CD4-positive, alpha-beta memory T cell (primary cell): Measurements from ENCODE around the gene ASGR2. TPM values are rescaled to one million over a fixed set of nuclear protein-coding genes. Genes with fewer than 3 reads are reported as not detected.

ENCODE experiments used
- CTCF ChIA-PET: fragments of 350-600 bp; sonication (Branson Sonifier 250); formaldehyde crosslinking; loops from one replicate; lab custom pipeline; 2021; ENCODE audit warnings: inconsistent platforms; ENCODE audit not compliant: partially characterized antibody; lab: Charles Lee
- POLR2A ChIA-PET: fragments of 350-600 bp; sonication (Branson Sonifier 250); formaldehyde crosslinking; loops from one replicate; lab custom pipeline; 2021; ENCODE audit not compliant: partially characterized antibody; lab: Charles Lee
- DNase-seq, 5 donors: peaks; one replicate each; pipeline versions ENCODE4 v3.0.0 to v3.0.0-alpha.2; 2020 to 2022; ENCODE audit warnings: mixed read lengths in 1 of 5
- H3K27ac ChIP-seq: one replicate; pipeline ENCODE4 v1.7.0; 2013; ENCODE audit warnings: low read depth, low read length
- H3K27me3 ChIP-seq: 2 replicates; pipeline ENCODE4 v1.7.0; 2013; ENCODE audit warnings: mild to moderate bottlenecking, low read length, moderate library complexity; ENCODE audit not compliant: insufficient read depth
- H3K36me3 ChIP-seq: 2 replicates; pipeline ENCODE4 v1.7.0; 2013; ENCODE audit warnings: mild to moderate bottlenecking, low read length, moderate library complexity; ENCODE audit not compliant: insufficient read depth
- H3K4me1 ChIP-seq: 2 replicates; pipeline ENCODE4 v1.7.0; 2013; ENCODE audit warnings: mild to moderate bottlenecking, low read length, moderate library complexity; ENCODE audit not compliant: insufficient read depth
- H3K4me3 ChIP-seq, 2 donors: one replicate each; pipeline ENCODE4 v1.7.0; 2013; ENCODE audit warnings: low read length in 2 of 2, mild to moderate bottlenecking in 1 of 2
- H3K9me3 ChIP-seq, 2 donors: one replicate each; pipeline ENCODE4 v1.7.0; 2013; ENCODE audit warnings: low read length in 2 of 2, control low read depth in 1 of 2; ENCODE audit not compliant: control insufficient read depth in 1 of 2
- H3K27ac Mint-ChIP-seq, 7 donors: one replicate each; pipeline ENCODE4 v1.8.0; 2020 to 2021; ENCODE audit warnings: mixed read lengths in 7 of 7, mild to moderate bottlenecking in 6 of 7, inconsistent platforms in 3 of 7, moderate library complexity in 3 of 7
- H3K27me3 Mint-ChIP-seq, 2 donors: one replicate each; pipeline ENCODE4 v1.8.0; 2020 to 2021; ENCODE audit warnings: mixed read lengths in 2 of 2
- H3K36me3 Mint-ChIP-seq, 2 donors: one replicate each; pipeline ENCODE4 v1.8.0; 2020 to 2021; ENCODE audit warnings: mixed read lengths in 2 of 2, inconsistent platforms in 1 of 2, mild to moderate bottlenecking in 1 of 2
- H3K4me1 Mint-ChIP-seq, 4 donors: one replicate each; pipeline ENCODE4 v1.8.0; 2020 to 2021; ENCODE audit warnings: mixed read lengths in 4 of 4, mild to moderate bottlenecking in 1 of 4
- H3K4me3 Mint-ChIP-seq, 8 donors: one replicate each; pipeline ENCODE4 v1.8.0; 2020 to 2021; ENCODE audit warnings: mixed read lengths in 8 of 8, mild to moderate bottlenecking in 7 of 8, moderate library complexity in 6 of 8, inconsistent platforms in 3 of 8
- H3K9me3 Mint-ChIP-seq, 8 donors: one replicate each; pipeline ENCODE4 v1.8.0; 2020 to 2021; ENCODE audit warnings: mixed read lengths in 8 of 8, mild to moderate bottlenecking in 5 of 8, inconsistent platforms in 3 of 8, moderate library complexity in 1 of 8
- intact Hi-C: fragments of 100-400 bp; cut with micrococcal nuclease; formaldehyde crosslinking; loops from one replicate; pipeline ENCODE4 v1.15.1; 2023
- polyA plus RNA-seq, 2 donors: library from polyadenylated mRNA; unstranded; fragments of 300-500 nt; fragmentation: Illumina TruSeq; gene quantifications; one replicate each; pipeline ENCODE4 v1.2.3, GENCODE V29; 2021
- total RNA-seq, 2 experiments: library from RNA; stranded (reverse); gene quantifications; one replicate each; pipeline ENCODE4 v1.2.3, GENCODE V29; 2021

Gene ASGR2
- total and polyA plus RNA-seq, 4 experiments from 2014 or later = not detected

DNA sequence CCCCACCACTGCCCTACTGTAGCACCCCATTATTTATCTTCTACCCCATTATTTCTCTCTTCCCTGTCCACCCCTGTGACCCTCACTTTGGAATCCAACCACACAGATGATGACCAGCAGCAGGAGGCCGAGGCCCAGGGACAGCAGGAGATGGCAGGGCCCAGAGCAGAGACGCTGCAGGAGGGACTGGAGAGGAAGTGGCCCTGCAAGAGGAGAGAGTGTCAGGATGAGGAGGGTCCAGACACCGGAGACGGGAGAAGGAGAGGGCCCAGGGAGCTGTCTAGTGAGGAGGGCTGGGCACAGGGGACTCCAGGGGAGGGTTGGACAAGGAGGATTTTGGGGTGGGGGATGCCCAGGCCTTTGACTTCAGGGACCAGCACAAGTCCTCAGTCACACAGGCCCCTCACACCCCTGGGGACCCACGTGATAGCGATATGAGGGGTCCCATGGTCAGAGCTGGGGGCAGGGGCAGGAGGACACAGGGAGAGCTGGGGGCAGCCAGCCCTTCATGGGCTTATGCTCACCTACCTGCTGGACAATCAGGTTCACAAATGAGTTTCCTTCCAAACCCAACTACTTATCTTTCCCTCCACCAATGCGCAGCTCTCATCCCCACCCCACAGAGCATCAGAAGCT lies 36.6 kb downstream of the ASGR2 start:
- Histone ChIP-seq H3K4me3 (no peak overlapping the region), H3K9me3 (no peaks in the 10 kb centered on the region), H3K36me3 (no peaks in the 10 kb centered on the region), H3K4me1 (peaks cover 17% of the 10 kb centered on the region), H3K27me3 (no peaks in the 10 kb centered on the region), H3K27ac (no peak overlapping the region)
- Mint-ChIP-seq H3K4me3 (no peak overlapping the region), H3K27ac (no peak overlapping the region), H3K9me3 (no peaks in the 10 kb centered on the region), H3K4me1 (peaks cover 15 to 31% (median 26%) of the 10 kb centered on the region in 4 donors), H3K36me3 (no peaks in the 10 kb centered on the region), H3K27me3 (no peaks in the 10 kb centered on the region)
- POLR2A ChIA-PET = no interaction called here
- intact Hi-C loops = no loop called here
- peak in 1 of 5 donors; percentile 25 for DNase-seq
- CTCF ChIA-PET = no interaction called here

DNA sequence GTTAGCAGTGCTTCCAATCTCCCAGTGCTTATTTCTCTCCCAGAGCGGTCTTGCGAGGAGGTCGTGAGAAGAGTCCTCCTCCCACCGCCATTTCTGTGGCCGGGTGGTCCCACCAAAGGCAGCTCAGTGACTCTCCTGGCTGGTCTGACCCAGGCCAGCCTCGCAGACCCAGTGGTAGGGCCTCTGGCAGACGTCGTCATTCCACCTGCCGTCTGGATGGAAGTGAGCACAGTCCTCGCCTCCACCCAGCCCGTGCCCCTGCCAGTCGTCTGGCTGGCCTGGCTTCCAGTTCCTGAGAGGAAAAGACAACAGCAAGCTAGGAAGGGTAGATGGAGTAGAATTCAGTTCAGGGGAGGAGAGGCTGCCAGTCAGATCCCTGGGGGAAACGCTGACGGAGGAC lies 39.7 kb downstream of the ASGR2 start:
- H3K4me3 ChIP-seq = no peak overlapping the region
- no peaks in the 10 kb centered on the region for H3K9me3 ChIP-seq
- peaks cover 0 to 3% (median 0%) of the 10 kb centered on the region in 8 donors for H3K9me3 Mint-ChIP-seq
- H3K36me3 ChIP-seq = no peaks in the 10 kb centered on the region
- no peaks in the 10 kb centered on the region for H3K27me3 ChIP-seq
- H3K27ac ChIP-seq = no peak overlapping the region
- no peak for DNase-seq
- no peaks in the 10 kb centered on the region for H3K27me3 Mint-ChIP-seq
- ChIA-PET POLR2A (no interaction called here), CTCF (interaction anchor here (0.5 to 1.6 kb wide), 3 partner anchors 23 to 92 kb away, joined by 3 to 5 read pairs (median 3); no protein-coding TSS in a partner anchor)
- no peaks in the 10 kb centered on the region for H3K4me1 ChIP-seq
- H3K4me3 Mint-ChIP-seq = no peak overlapping the region
- H3K4me1 Mint-ChIP-seq = peaks cover 0 to 5% (median 5%) of the 10 kb centered on the region in 4 donors
- intact Hi-C loops = no loop called here
- no peaks in the 10 kb centered on the region for H3K36me3 Mint-ChIP-seq
- no peak overlapping the region for H3K27ac Mint-ChIP-seq

DNA sequence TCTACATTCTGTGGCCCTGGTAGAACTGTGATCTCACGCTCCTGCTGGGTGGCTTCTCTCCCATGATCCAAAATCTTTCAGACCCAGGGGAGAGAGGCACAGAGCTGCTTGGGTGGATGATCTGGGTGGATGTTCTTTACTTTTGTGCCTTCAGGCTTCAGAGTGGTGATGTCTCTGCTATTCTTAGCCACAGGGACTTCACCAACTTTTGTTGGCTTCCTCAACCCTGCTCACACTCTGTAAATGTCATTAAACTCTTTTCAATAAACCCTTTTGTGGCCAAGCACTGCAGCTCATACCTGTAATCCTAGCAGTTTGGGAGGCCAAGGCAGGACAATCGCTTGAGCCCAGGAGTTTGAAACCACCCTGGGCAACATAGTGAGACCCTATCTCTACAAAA lies 42.2 kb downstream of the ASGR2 start:
- H3K4me3 ChIP-seq = no peak overlapping the region
- intact Hi-C loops = no loop called here
- H3K27ac Mint-ChIP-seq = peak overlapping the region in 1 of 7 donors; percentile 70
- POLR2A ChIA-PET = no interaction called here
- no peaks in the 10 kb centered on the region for H3K27me3 Mint-ChIP-seq
- no peaks in the 10 kb centered on the region for H3K4me1 Mint-ChIP-seq
- H3K36me3 ChIP-seq = no peaks in the 10 kb centered on the region
- CTCF ChIA-PET = interaction anchor here (0.5 to 0.9 kb wide), 2 partner anchors 50 to 64 kb away, joined by 3 read pairs; no protein-coding TSS in a partner anchor
- H3K9me3 ChIP-seq = peaks cover 0 to 9% of the 10 kb centered on the region in 2 donors
- H3K4me1 ChIP-seq = no peaks in the 10 kb centered on the region
- peaks cover 0 to 10% of the 10 kb centered on the region in 2 donors for H3K36me3 Mint-ChIP-seq
- H3K27me3 ChIP-seq = no peaks in the 10 kb centered on the region
- no peak for DNase-seq
- H3K9me3 Mint-ChIP-seq = peaks cover 0 to 19% (median 15%) of the 10 kb centered on the region in 8 donors
- H3K27ac ChIP-seq = no peak overlapping the region
- H3K4me3 Mint-ChIP-seq = no peak overlapping the region

DNA sequence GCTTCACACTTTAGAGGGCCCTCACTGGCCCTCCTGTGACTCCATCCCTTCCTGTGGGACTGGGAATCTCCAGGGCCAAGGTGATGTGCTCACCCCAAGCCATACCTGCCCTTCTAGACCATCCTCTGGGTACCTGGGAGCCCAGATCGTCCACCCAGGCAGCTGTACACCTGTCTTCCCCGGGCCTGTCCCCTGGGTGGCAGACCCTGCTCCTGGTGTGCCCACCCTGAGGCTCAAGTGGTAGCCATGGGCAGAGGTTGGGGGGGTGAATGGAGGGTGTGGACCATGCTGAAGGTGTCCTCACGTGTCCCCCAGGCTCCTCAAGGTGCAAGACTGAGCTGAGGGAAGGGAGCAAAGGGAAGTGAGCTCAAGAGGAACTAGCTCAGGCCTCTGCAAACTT lies 43.9 kb downstream of the ASGR2 start:
- POLR2A ChIA-PET = interaction anchor here (1.2 kb wide), 1 partner anchor 25 kb away, joined by 3 read pairs; no protein-coding TSS in a partner anchor
- CTCF ChIA-PET = no interaction called here
- no peak overlapping the region for H3K27ac Mint-ChIP-seq
- H3K27me3 ChIP-seq = no peaks in the 10 kb centered on the region
- peaks cover 0 to 24% (median 19%) of the 10 kb centered on the region in 8 donors for H3K9me3 Mint-ChIP-seq
- peaks cover 0 to 2% of the 10 kb centered on the region in 2 donors for H3K27me3 Mint-ChIP-seq
- no peak overlapping the region for H3K4me3 ChIP-seq
- H3K9me3 ChIP-seq = peaks cover 0 to 9% of the 10 kb centered on the region in 2 donors
- no peaks in the 10 kb centered on the region for H3K4me1 Mint-ChIP-seq
- H3K36me3 ChIP-seq = no peaks in the 10 kb centered on the region
- DNase-seq = no peak
- peaks cover 0 to 10% of the 10 kb centered on the region in 2 donors for H3K36me3 Mint-ChIP-seq
- H3K27ac ChIP-seq = no peak overlapping the region
- H3K4me3 Mint-ChIP-seq = no peak overlapping the region
- no peaks in the 10 kb centered on the region for H3K4me1 ChIP-seq
- intact Hi-C loops = no loop called here

DNA sequence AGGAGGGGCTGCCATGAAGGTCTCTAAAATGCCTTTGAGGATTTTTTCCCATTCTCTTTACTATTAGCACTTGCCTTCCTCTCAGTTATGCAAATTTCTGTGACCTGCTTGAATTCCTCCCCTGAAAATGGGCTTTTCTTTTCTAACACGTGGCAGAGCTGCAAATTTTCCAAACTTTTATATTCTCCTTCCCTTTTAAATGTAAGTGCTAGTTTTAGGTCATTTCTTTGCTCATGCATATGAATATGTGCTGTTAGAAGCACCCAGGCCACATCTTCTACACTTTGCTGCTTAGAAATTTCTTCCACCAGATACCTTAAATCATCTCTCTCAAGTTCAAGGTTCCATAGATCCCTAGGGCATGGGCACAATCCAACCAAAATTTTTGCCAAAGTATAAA lies 46.4 kb downstream of the ASGR2 start:
- CTCF ChIA-PET = no interaction called here

DNA sequence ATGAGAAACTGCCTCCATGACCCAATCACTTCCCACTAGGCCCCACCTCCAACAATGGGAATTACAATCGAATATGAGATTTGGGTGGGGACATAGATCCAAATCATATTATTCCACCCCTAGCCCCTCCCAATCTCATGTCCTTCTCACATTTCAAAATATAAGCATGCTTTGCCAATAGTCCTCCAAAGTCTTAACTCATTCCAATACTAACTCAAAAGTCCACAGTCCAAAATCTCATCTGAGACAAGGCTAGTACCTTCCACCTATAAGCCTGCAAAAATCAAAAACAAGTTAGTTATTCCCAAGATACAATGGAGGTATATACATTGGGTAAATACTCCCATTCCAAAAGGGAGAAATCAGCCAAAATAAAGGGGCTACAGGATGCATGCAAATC lies 47.4 kb downstream of the ASGR2 start:
- H3K9me3 ChIP-seq = peaks cover 0 to 9% of the 10 kb centered on the region in 2 donors
- H3K4me1 ChIP-seq = no peaks in the 10 kb centered on the region
- H3K27me3 Mint-ChIP-seq = peaks cover 6 to 10% of the 10 kb centered on the region in 2 donors
- no peak overlapping the region for H3K27ac Mint-ChIP-seq
- intact Hi-C loops = no loop called here
- H3K4me3 Mint-ChIP-seq = no peak overlapping the region
- H3K27ac ChIP-seq = no peak overlapping the region
- ChIA-PET POLR2A (no interaction called here), CTCF (no interaction called here)
- no peak for DNase-seq
- peaks cover 0 to 24% (median 19%) of the 10 kb centered on the region in 8 donors for H3K9me3 Mint-ChIP-seq
- no peak overlapping the region for H3K4me3 ChIP-seq
- H3K4me1 Mint-ChIP-seq = no peaks in the 10 kb centered on the region
- no peaks in the 10 kb centered on the region for H3K27me3 ChIP-seq
- H3K36me3 Mint-ChIP-seq = peaks cover 0 to 10% of the 10 kb centered on the region in 2 donors
- no peaks in the 10 kb centered on the region for H3K36me3 ChIP-seq

More for the DNA sequence above, 46.4 kb downstream of the ASGR2 start:
- no peaks in the 10 kb centered on the region for H3K4me1 Mint-ChIP-seq
- Histone ChIP-seq H3K9me3 (peaks cover 0 to 9% of the 10 kb centered on the region in 2 donors), H3K4me3 (no peak overlapping the region), H3K27me3 (no peaks in the 10 kb centered on the region), H3K27ac (no peak overlapping the region), H3K4me1 (no peaks in the 10 kb centered on the region), H3K36me3 (no peaks in the 10 kb centered on the region)
- POLR2A ChIA-PET = no interaction called here
- no peak overlapping the region for H3K27ac Mint-ChIP-seq
- peaks cover 0 to 10% of the 10 kb centered on the region in 2 donors for H3K36me3 Mint-ChIP-seq
- H3K9me3 Mint-ChIP-seq = peaks cover 0 to 24% (median 19%) of the 10 kb centered on the region in 8 donors
- no peak for DNase-seq
- H3K27me3 Mint-ChIP-seq = peaks cover 6 to 7% of the 10 kb centered on the region in 2 donors
- intact Hi-C loops = no loop called here
- no peak overlapping the region for H3K4me3 Mint-ChIP-seq

DNA sequence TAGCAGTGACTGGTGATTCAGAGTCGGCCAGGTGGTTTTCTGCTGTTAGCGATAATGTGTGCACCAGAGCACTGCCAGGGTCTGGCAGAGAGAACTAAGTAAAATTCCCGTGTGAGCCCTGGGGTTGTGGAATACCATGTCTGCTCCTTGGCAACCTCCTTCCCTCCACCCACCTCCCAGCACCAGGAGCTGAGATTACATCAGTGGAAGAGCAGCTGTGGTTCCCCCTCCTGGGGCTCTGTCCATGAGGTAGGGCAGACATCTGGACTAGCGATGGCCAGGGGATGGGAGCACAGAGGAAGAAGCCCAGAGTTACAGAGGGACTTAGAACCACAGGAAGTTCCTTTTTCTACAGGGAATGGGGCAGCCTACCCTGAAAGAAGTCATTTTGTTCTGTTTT lies 50.4 kb downstream of the ASGR2 start:
- peaks cover 0 to 9% of the 10 kb centered on the region in 2 donors for H3K9me3 ChIP-seq
- ChIA-PET POLR2A (no interaction called here), CTCF (no interaction called here)
- no peaks in the 10 kb centered on the region for H3K36me3 ChIP-seq
- Mint-ChIP-seq H3K4me1 (peaks cover 0 to 3% (median under 1%) of the 10 kb centered on the region in 4 donors), H3K27ac (no peak overlapping the region), H3K27me3 (peaks cover 8 to 12% of the 10 kb centered on the region in 2 donors), H3K36me3 (peaks cover 0 to 10% of the 10 kb centered on the region in 2 donors), H3K4me3 (no peak overlapping the region), H3K9me3 (peaks cover 0 to 23% (median 18%) of the 10 kb centered on the region in 8 donors)
- intact Hi-C loops = no loop called here
- H3K4me1 ChIP-seq = no peaks in the 10 kb centered on the region
- no peak overlapping the region for H3K27ac ChIP-seq
- H3K27me3 ChIP-seq = no peaks in the 10 kb centered on the region
- no peak for DNase-seq
- no peak overlapping the region for H3K4me3 ChIP-seq
